Endothelial cell of umbilical vein (primary cell): ENCODE measurements around the gene GPR22. TPM values are rescaled to one million over a fixed set of nuclear protein-coding genes. Genes with fewer than 3 reads are reported as not detected.

Experiments
- BruUV-seq: library from RNA; stranded (reverse); fragments of 400-500 nt; replicated peaks from 2 replicates; lab custom pipeline; 2021; lab: Mats Ljungman, UMichigan
- CTCF ChIA-PET: fragments of 300-600, 350-600 bp; sonication (Branson Sonifier 250); formaldehyde crosslinking; loops from one replicate; lab custom pipeline; 2021; ENCODE audit warnings: antibody characterized with exemption, inconsistent platforms; lab: Charles Lee
- POLR2A ChIA-PET: fragments of 300-600, 350-600 bp; sonication (Branson Sonifier 250); formaldehyde crosslinking; loops from one replicate; lab custom pipeline; 2021; ENCODE audit warnings: antibody characterized with exemption, inconsistent platforms; lab: Charles Lee
- DNase-seq: peaks from one replicate; pipeline ENCODE4 v3.0.0-alpha.2; 2011; ENCODE audit warnings: low read depth, low spot score
- FAIRE-seq: peaks from 2 replicates; lab custom pipeline; 2011; peaks lifted over from hg19 to GRCh38; lab: Jason Lieb, UNC
- H2AFZ ChIP-seq: 2 replicates; pipeline ENCODE4 v1.6.0; 2012; ENCODE audit warnings: low read depth, low read length, control low read depth, inconsistent platforms
- H3K27ac ChIP-seq: 2 replicates; pipeline ENCODE4 v1.5.1; 2011; ENCODE audit warnings: low read depth, mild to moderate bottlenecking, control low read depth, low read length, moderate library complexity; ENCODE audit not compliant: insufficient read depth
- H3K27me3 ChIP-seq, 2 experiments: 2 replicates each; pipeline versions ENCODE4 v1.6.0 to v1.6.1; 2011; ENCODE audit warnings: low read length in 2 of 2, mixed read lengths in 1 of 2; ENCODE audit not compliant: control insufficient read depth in 2 of 2, insufficient read depth in 2 of 2
- H3K36me3 ChIP-seq, 2 experiments: 2 replicates in 1 of 2; 3 replicates in 1 of 2; pipeline ENCODE4 v1.5.1; 2011; ENCODE audit warnings: low read length in 2 of 2, mild to moderate bottlenecking in 1 of 2, moderate library complexity in 1 of 2; ENCODE audit not compliant: control insufficient read depth in 2 of 2, insufficient read depth in 2 of 2; ENCODE audit errors: extremely low read depth in 1 of 2
- H3K4me1 ChIP-seq: 3 replicates; pipeline ENCODE4 v1.5.1; 2011; ENCODE audit warnings: mild to moderate bottlenecking, low read length; ENCODE audit not compliant: control insufficient read depth, insufficient read depth; ENCODE audit errors: extremely low read depth
- H3K4me2 ChIP-seq: 2 replicates; pipeline ENCODE4 v1.6.1; 2011; ENCODE audit warnings: low read length, control low read depth, mixed read lengths; ENCODE audit not compliant: insufficient read depth
- H3K4me3 ChIP-seq, 3 experiments: fragments of 200-600 bp in 1 of 3; sonication (generic), shearing (Covaris generic) in 1 of 3; replicated peaks in 1 of 3; 2 replicates each; pipeline ENCODE4 v1.5.1; 2011 to 2016; ENCODE audit warnings: control low read depth in 3 of 3, low read length in 3 of 3, mild to moderate bottlenecking in 2 of 3, inconsistent platforms in 1 of 3, low read depth in 1 of 3, moderate library complexity in 1 of 3; ENCODE audit not compliant: insufficient read depth in 1 of 3
- H3K79me2 ChIP-seq: 2 replicates; pipeline ENCODE4 v1.6.0; 2012; ENCODE audit warnings: low read length, inconsistent platforms; ENCODE audit not compliant: control insufficient read depth, insufficient read depth
- H3K9ac ChIP-seq: replicated peaks from 2 replicates; pipeline ENCODE3; 2011; ENCODE audit warnings: low read length, control low read depth; ENCODE audit not compliant: insufficient read depth; ENCODE audit errors: extremely low read depth
- H3K9me1 ChIP-seq: replicated peaks from 3 replicates; pipeline ENCODE4 v1.6.0; 2011; ENCODE audit warnings: mild to moderate bottlenecking, low read length; ENCODE audit not compliant: control insufficient read depth, insufficient read depth; ENCODE audit errors: extremely low read depth
- H3K9me3 ChIP-seq: replicated peaks from 2 replicates; pipeline ENCODE4 v1.5.1; 2012; ENCODE audit warnings: low read length, inconsistent platforms; ENCODE audit not compliant: control insufficient read depth, insufficient read depth
- H4K20me1 ChIP-seq: replicated peaks from 2 replicates; pipeline ENCODE3; 2011; ENCODE audit warnings: mild to moderate bottlenecking, low read length; ENCODE audit not compliant: control insufficient read depth, insufficient read depth; ENCODE audit errors: extremely low read depth
- EZH2 ChIP-seq: IDR thresholded peaks from 2 replicates; pipeline ENCODE4 v1.6.1; 2012; ENCODE audit warnings: borderline replicate concordance, low read depth, mild to moderate bottlenecking, moderate library complexity, low read length, inconsistent platforms; ENCODE audit not compliant: severe bottlenecking
- FOS ChIP-seq: IDR thresholded peaks from 2 replicates; pipeline ENCODE4 v1.6.1; 2011; ENCODE audit warnings: mild to moderate bottlenecking, low read length, moderate library complexity, borderline replicate concordance; ENCODE audit not compliant: insufficient read depth
- GATA2 ChIP-seq: IDR thresholded peaks from 2 replicates; pipeline ENCODE4 v1.7.0; 2011; ENCODE audit warnings: low read depth, mild to moderate bottlenecking, moderate library complexity, mixed read lengths, low read length; ENCODE audit not compliant: insufficient read length, insufficient read depth
- JUN ChIP-seq: IDR thresholded peaks from 2 replicates; pipeline ENCODE4 v1.6.1; 2011; ENCODE audit warnings: borderline replicate concordance, low read depth; ENCODE audit not compliant: insufficient read length, insufficient read depth
- MAX ChIP-seq: IDR thresholded peaks from 2 replicates; pipeline ENCODE4 v1.6.1; 2011; ENCODE audit not compliant: insufficient read depth, insufficient read length
- MYC ChIP-seq: IDR thresholded peaks from one replicate; pipeline ENCODE4 v1.6.1; 2011; ENCODE audit warnings: mild to moderate bottlenecking, low read depth, low read length
- POLR2A ChIP-seq: IDR thresholded peaks from 2 replicates; pipeline ENCODE4 v1.6.1; 2012; ENCODE audit warnings: low read depth, mild to moderate bottlenecking, control low read depth, low read length
- POLR2AphosphoS5 ChIP-seq: IDR thresholded peaks from 2 replicates; pipeline ENCODE4 v1.6.1; 2012; ENCODE audit warnings: low read depth, mild to moderate bottlenecking, control low read depth, low read length, moderate library complexity; ENCODE audit not compliant: insufficient read depth
- dilution Hi-C: fragments of 300-500 bp; cut with MboI; formaldehyde crosslinking; loops from one replicate; pipeline ENCODE4 v1.15.0; 2019; ENCODE audit warnings: low sequenced_read_pairs; ENCODE audit not compliant: extremely low pct_ligation_motif_present
- intact Hi-C: fragments of 100-400 bp; cut with micrococcal nuclease; formaldehyde crosslinking; loops from one replicate; pipeline ENCODE4 v1.10.0; 2022
- polyA plus RNA-seq, 4 experiments: library from polyadenylated mRNA; depleted of rRNA in 3 of 4; stranded (reverse) in 3 of 4; unstranded in 1 of 4; fragments of >200 nt; gene quantifications; 2 replicates each; pipeline versions ENCODE4 v1.2.1 to v1.2.3, GENCODE V29; 2011 to 2012; ENCODE audit warnings: missing spikeins in 1 of 4
- total RNA-seq: library from RNA; stranded (reverse); gene quantifications from 2 replicates; pipeline ENCODE4 v1.2.3, GENCODE V29; 2021
- TF ChIP-seq, protein P1 (sequence below), 2 donors: IDR thresholded peaks; 1 replicate in 1 of 2; 2 replicates in 1 of 2; pipeline ENCODE4 v1.5.1; 2011; ENCODE audit warnings: low read length in 2 of 2, mild to moderate bottlenecking in 2 of 2, moderate library complexity in 2 of 2, control low read depth in 1 of 2, inconsistent platforms in 1 of 2, low read depth in 1 of 2; ENCODE audit not compliant: insufficient read depth in 1 of 2; ENCODE audit errors: extremely low read depth in 1 of 2

The GPR22 gene
- total and polyA plus RNA-seq, 2 donors (not counting 3 experiments of a cell fraction or from before 2014, with no cell fraction given), result not detected

DNA sequence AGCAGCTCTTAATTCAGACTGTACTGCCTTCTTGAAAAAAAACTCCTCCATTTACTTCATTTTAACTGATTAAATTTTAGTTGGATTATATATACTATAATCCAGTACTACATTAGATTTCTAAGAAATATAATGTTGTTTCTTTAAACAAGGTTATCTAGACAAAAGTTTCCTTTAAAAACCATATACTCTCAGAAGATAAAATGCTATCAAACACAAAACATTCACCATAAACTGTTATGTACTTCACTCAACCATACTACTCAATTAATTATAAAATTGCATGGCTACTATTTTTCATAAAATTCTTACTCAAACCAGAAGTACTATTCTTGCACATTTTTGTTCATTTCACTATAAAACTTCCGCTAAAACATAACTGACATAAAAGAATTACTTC, 12.7 kb downstream of the GPR22 start:
- no peaks in the 10 kb centered on the region for H3K9me1 ChIP-seq
- BruUV-seq, result no TSS peak
- no peak overlapping the region for H3K9ac ChIP-seq
- TF ChIP-seq EZH2 (no peak), POLR2A (no peak), JUN (no peak), MAX (no peak), GATA2 (no peak), FOS (no peak), MYC (no peak), POLR2AphosphoS5 (no peak)
- TF ChIP-seq, protein P1, sequence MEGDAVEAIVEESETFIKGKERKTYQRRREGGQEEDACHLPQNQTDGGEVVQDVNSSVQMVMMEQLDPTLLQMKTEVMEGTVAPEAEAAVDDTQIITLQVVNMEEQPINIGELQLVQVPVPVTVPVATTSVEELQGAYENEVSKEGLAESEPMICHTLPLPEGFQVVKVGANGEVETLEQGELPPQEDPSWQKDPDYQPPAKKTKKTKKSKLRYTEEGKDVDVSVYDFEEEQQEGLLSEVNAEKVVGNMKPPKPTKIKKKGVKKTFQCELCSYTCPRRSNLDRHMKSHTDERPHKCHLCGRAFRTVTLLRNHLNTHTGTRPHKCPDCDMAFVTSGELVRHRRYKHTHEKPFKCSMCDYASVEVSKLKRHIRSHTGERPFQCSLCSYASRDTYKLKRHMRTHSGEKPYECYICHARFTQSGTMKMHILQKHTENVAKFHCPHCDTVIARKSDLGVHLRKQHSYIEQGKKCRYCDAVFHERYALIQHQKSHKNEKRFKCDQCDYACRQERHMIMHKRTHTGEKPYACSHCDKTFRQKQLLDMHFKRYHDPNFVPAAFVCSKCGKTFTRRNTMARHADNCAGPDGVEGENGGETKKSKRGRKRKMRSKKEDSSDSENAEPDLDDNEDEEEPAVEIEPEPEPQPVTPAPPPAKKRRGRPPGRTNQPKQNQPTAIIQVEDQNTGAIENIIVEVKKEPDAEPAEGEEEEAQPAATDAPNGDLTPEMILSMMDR (IDR thresholded peaks at IDR 0.05; ENCODE audit: extremely low read depth in 1 of 2, insufficient read depth in 1 of 2, low read depth in 1 of 2, low read length in 2 of 2), result no peak
- no peaks in the 10 kb centered on the region for H3K79me2 ChIP-seq
- DNase-seq, result no peak
- no peak overlapping the region for H3K4me2 ChIP-seq
- ChIA-PET CTCF (no interaction called here), POLR2A (no interaction called here)
- no peak for FAIRE-seq
- no peaks in the 10 kb centered on the region for H3K36me3 ChIP-seq
- no peak overlapping the region for H3K4me3 ChIP-seq
- dilution Hi-C loops, result no loop called here
- no peaks in the 10 kb centered on the region for H3K9me3 ChIP-seq
- H3K27ac ChIP-seq, result no peak overlapping the region
- no peaks in the 10 kb centered on the region for H3K4me1 ChIP-seq
- H4K20me1 ChIP-seq, result no peaks in the 10 kb centered on the region
- H2AFZ ChIP-seq, result no peak overlapping the region
- intact Hi-C loops, result no loop called here
- H3K27me3 ChIP-seq, result no peaks in the 10 kb centered on the region
